ENCODE results near the gene CAMSAP3. TPM values are rescaled to one million over a fixed set of nuclear protein-coding genes. Genes with fewer than 3 reads are reported as not detected.

Gene CAMSAP3
- total RNA-seq, 1 experiment from 2014 or later: 6.7 TPM

- TF ChIP-seq CTCF (IDR thresholded peaks at IDR 0.05; ENCODE audit: unreplicated experiment): no peak
- CTCF ChIA-PET: no interaction called here
- no peaks in the 10 kb centered on the region for H3K9me3 Mint-ChIP-seq (ENCODE audit: unreplicated experiment)
- no peak overlapping the region for H3K27ac Mint-ChIP-seq (ENCODE audit: low read depth, unreplicated experiment)
- POLR2A ChIA-PET: interaction anchor here (0.6 kb wide), 3 partner anchors 10 to 72 kb away, joined by 3 read pairs; no protein-coding TSS in a partner anchor
- no peak overlapping the region for H3K4me3 Mint-ChIP-seq (ENCODE audit: unreplicated experiment)
- peaks cover 18% of the 10 kb centered on the region for H3K4me1 Mint-ChIP-seq (ENCODE audit: insufficient read depth, unreplicated experiment)
- intact Hi-C loops (cut with micrococcal nuclease): no loop called here
- H3K27me3 Mint-ChIP-seq (ENCODE audit: insufficient read depth, unreplicated experiment): peaks cover 36% of the 10 kb centered on the region
- DNase-seq (ENCODE audit: unreplicated experiment): no peak
- H3K36me3 Mint-ChIP-seq (ENCODE audit: insufficient read depth, unreplicated experiment): no peaks in the 10 kb centered on the region
- BruUV-seq (replicated peaks): no TSS peak
Measured at GRCh38 chr19:7578127-7578526, 17.5 kb upstream of the CAMSAP3 start.

- Mint-ChIP-seq H3K4me3 (ENCODE audit: unreplicated experiment) (no peak overlapping the region), H3K4me1 (ENCODE audit: insufficient read depth, unreplicated experiment) (peaks cover 18% of the 10 kb centered on the region), H3K27me3 (ENCODE audit: insufficient read depth, unreplicated experiment) (peaks cover 36% of the 10 kb centered on the region), H3K9me3 (ENCODE audit: unreplicated experiment) (no peaks in the 10 kb centered on the region), H3K36me3 (ENCODE audit: insufficient read depth, unreplicated experiment) (no peaks in the 10 kb centered on the region), H3K27ac (ENCODE audit: low read depth, unreplicated experiment) (no peak overlapping the region)
- POLR2A ChIA-PET: interaction anchor here (0.7 kb wide), 1 partner anchor 1496 kb away, joined by 3 read pairs; no protein-coding TSS in a partner anchor
- DNase-seq (ENCODE audit: unreplicated experiment): no peak
- TF ChIP-seq CTCF (IDR thresholded peaks at IDR 0.05; ENCODE audit: unreplicated experiment): no peak
- intact Hi-C loops (cut with micrococcal nuclease): no loop called here
- CTCF ChIA-PET: interaction anchor here (0.6 kb wide), 1 partner anchor 317 kb away, joined by 3 read pairs; no protein-coding TSS in a partner anchor
- no TSS peak for BruUV-seq (replicated peaks)
Measured at GRCh38 chr19:7579182-7579581, 16.5 kb upstream of the CAMSAP3 start.

- Mint-ChIP-seq H3K4me3 (ENCODE audit: unreplicated experiment) (no peak overlapping the region), H3K9me3 (ENCODE audit: unreplicated experiment) (no peaks in the 10 kb centered on the region), H3K4me1 (ENCODE audit: insufficient read depth, unreplicated experiment) (peaks cover 17% of the 10 kb centered on the region), H3K27me3 (ENCODE audit: insufficient read depth, unreplicated experiment) (peaks cover 25% of the 10 kb centered on the region), H3K27ac (ENCODE audit: low read depth, unreplicated experiment) (no peak overlapping the region), H3K36me3 (ENCODE audit: insufficient read depth, unreplicated experiment) (no peaks in the 10 kb centered on the region)
- no peak for TF ChIP-seq CTCF (IDR thresholded peaks at IDR 0.05; ENCODE audit: unreplicated experiment)
- DNase-seq (ENCODE audit: unreplicated experiment): peak; percentile 53
- ChIA-PET CTCF (interaction anchor here (0.6 to 2.7 kb wide), 2 partner anchors 14 to 182 kb away, joined by 3 to 14 read pairs; no protein-coding TSS in a partner anchor), POLR2A (no interaction called here)
- intact Hi-C loops (cut with micrococcal nuclease): no loop called here
- no TSS peak for BruUV-seq (replicated peaks)
Measured at GRCh38 chr19:7582446-7582845, 13.2 kb upstream of the CAMSAP3 start.

GRCh38 chr19:7589822-7590221 lies 5.8 kb upstream of the CAMSAP3 start:
- intact Hi-C loops (cut with micrococcal nuclease): no loop called here
- Mint-ChIP-seq H3K9me3 (ENCODE audit: unreplicated experiment) (no peaks in the 10 kb centered on the region), H3K27me3 (ENCODE audit: insufficient read depth, unreplicated experiment) (no peaks in the 10 kb centered on the region), H3K36me3 (ENCODE audit: insufficient read depth, unreplicated experiment) (no peaks in the 10 kb centered on the region), H3K4me1 (ENCODE audit: insufficient read depth, unreplicated experiment) (peaks cover 6% of the 10 kb centered on the region), H3K27ac (ENCODE audit: low read depth, unreplicated experiment) (no peak overlapping the region), H3K4me3 (ENCODE audit: unreplicated experiment) (no peak overlapping the region)
- no peak for TF ChIP-seq CTCF (IDR thresholded peaks at IDR 0.05; ENCODE audit: unreplicated experiment)
- BruUV-seq (replicated peaks): no TSS peak
- DNase-seq (ENCODE audit: unreplicated experiment): no peak
- ChIA-PET CTCF (interaction anchor here (1.6 kb wide), 1 partner anchor 21 kb away, joined by 7 read pairs; no protein-coding TSS in a partner anchor), POLR2A (interaction anchor here (0.5 to 2.4 kb wide), 2 partner anchors 19 kb away, joined by 3 to 6 read pairs; no protein-coding TSS in a partner anchor)
